NCI-H510A treated with DMSO at 0.1 percent for 48 hours (cell line): ENCODE data around the gene ATAT1.

Experiments
- DNase-seq: peaks from one replicate; lab custom pipeline; 2025; lab: John Stamatoyannopoulos, UW

ATAT1 gene

DNA sequence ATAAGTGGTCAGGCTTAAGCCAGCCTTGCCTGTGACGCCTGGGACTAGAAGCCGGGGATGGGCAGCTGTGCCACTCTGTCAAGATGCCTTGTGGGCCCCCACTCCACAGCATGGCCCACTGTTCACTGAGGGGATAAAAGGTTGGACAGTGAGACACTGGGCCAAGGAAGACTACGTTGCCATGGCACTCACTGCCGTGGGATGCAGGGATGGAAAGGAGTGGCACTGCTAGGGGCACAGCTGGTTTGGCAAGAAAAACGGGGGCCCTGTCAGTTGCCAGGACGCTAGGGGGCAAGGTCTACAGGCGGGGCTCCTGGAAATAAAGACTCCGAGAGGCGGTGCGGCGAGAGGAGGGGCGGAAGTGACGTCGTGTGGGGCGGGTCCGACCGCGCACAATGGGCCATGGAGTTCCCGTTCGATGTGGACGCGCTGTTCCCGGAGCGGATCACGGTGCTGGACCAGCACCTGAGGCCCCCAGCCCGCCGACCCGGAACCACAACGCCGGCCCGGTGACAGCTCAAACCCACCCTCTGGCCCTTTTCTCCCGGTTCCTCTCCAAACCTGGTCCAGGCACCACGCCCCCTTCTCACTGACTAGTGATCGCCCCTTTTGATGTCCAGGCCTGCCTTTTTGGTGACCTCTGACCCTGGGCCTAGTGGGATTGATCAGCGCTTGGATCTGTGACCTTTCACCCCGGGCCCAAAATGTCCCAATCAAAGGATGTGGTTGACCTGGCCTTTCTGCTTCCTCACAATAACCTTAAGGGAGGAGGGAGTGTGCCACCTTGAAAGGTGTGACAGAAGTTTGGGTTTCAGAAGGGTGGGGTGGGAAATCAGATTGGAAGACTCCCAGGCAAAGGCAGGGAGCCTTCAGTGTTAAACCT is at the start of gene ATAT1:
ATAT1 (plus strand) TSS at position 391 of the 883 bp plus-strand sequence.
- DNase-seq, result peak; percentile 78

DNA sequence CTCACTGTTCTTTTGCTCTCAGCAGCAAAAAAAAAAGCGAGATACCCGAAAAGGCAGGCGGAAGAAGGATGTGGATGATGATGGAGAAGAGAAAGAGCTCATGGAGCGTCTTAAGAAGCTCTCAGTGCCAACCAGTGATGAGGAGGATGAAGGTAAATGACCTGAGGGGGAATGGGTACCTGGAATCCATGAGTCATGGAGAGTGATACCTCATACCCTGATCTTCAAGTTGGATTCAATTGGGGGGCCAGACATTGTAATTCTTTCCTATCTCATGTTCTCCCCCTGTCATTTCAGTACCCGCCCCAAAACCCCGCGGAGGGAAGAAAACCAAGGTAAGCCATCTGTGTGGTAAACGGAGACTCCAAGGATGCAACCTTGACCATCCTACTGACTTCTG is 48.6 kb upstream of the ATAT1 start:
- no peak for DNase-seq

DNA sequence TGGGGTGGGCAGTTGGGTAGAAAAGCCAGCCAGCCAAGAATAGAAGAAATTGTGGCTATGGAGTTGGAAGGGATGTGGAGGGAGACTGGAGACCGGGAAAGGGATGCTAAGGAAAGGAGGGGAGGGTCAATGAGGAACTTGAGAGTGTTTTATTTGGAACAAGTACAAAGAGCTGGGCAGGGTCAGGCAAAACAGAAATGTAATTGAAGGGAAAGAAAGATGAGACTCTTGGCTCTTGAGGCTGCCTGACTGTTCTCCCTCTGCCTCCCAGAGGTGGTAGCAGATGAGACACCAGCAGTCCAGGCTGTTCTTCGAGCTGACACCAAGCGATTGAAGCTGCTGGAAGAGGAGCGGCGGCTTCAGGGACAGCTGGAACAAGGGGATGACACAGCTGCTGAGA is 42.8 kb upstream of the ATAT1 start:
- DNase-seq, result no peak

DNA sequence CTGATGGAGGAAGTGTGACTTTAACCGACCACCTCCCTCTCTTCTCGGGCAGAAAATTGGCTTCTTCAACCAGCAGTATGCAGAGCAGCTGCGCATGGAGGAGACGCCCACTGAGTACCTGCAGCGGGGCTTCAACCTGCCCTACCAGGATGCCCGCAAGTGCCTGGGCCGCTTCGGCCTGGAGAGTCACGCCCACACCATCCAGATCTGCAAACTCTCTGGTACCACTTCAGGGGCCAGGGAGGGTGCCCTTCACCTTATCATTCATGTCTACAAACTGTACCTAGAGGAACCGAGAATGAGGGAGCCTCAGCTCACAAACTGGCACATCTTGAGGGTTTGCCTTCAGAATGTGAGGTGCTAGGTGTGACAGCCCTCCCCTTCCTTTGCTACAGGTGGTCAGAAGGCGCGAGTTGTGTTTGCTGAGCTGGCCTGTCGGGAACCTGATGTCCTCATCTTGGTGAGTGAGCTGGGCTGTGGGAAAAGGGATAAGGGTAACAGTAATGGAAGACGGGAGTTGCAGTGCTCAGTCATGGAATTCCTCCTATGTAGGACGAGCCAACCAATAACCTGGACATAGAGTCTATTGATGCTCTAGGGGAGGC is 36.8 kb upstream of the ATAT1 start:
- DNase-seq, result no peak

DNA sequence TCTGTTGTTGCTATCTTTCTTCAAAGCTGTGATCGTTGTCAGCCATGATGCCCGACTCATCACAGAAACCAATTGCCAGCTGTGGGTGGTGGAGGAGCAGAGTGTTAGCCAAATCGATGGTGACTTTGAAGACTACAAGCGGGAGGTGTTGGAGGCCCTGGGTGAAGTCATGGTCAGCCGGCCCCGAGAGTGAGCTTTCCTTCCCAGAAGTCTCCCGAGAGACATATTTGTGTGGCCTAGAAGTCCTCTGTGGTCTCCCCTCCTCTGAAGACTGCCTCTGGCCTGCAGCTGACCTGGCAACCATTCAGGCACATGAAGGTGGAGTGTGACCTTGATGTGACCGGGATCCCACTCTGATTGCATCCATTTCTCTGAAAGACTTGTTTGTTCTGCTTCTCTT is 36.2 kb upstream of the ATAT1 start:
- DNase-seq, result no peak

DNA sequence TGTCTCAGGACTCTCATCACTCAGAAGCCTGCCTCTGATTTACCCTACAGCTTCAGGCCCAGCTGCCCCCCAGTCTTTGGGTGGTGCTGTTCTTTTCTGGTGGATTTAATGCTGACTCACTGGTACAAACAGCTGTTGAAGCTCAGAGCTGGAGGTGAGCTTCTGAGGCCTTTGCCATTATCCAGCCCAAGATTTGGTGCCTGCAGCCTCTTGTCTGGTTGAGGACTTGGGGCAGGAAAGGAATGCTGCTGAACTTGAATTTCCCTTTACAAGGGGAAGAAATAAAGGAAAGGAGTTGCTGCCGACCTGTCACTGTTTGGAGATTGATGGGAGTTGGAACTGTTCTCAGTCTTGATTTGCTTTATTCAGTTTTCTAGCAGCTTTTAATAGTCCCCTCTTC is 35.7 kb upstream of the ATAT1 start:
- no peak for DNase-seq

DNA sequence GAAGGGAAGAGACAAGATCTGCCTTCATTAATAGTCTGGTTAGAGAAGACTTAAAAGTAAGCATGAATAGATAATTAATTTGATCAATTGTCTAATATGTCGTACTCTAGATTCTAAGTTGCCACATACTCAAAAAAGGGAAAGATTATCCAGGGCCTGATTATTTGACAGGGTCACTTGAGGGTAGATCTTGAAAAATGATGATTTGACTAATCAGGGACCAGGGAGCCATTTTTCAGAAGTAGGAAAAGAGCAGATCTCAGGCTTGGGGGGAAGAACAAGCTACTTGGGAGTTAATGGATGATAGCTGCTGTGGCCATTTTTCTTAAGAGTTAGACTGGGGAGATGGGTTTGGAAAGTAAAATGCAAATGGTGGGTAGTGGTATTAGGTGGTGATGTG is 34.4 kb upstream of the ATAT1 start:
- no peak for DNase-seq

DNA sequence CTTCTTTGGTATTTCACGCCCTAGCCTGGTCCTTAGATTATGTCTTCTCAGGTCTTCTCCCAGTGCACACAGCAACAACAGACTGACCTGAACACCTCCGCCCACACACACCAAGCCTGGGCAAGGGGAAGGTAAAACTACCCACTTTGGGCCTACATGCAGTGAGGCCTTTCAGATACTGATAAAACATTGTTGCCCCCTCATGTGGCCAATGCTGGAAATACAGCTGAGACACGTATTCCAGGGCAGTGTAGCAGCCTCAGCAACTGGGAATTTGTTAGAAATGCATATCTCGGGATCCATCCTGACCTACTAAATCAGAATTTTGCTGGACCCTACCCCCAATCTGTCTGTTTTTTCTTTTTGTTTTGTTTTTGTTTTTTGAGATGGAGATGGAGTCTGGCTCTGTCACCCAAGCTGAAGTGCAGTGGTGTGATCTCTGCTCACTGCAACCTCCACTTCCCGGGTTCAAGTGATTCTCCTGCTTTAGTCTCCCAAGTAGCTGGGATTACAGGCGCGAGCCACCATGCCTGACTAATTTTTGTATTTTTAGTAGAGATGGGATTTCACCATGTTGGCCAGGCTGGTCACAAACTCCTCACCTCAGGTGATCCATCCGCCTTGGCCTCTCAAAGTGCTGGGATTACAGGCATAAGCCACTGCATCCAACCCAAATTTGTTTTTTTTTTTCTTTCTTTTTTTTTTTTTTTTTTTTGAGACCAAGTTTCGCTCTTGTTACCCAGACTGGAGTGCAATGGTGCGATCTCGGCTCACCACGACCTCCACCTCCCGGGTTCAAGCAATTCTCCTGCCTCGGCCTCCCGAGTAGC is 29.1 kb upstream of the ATAT1 start:
- DNase-seq, result peak; percentile 74

DNA sequence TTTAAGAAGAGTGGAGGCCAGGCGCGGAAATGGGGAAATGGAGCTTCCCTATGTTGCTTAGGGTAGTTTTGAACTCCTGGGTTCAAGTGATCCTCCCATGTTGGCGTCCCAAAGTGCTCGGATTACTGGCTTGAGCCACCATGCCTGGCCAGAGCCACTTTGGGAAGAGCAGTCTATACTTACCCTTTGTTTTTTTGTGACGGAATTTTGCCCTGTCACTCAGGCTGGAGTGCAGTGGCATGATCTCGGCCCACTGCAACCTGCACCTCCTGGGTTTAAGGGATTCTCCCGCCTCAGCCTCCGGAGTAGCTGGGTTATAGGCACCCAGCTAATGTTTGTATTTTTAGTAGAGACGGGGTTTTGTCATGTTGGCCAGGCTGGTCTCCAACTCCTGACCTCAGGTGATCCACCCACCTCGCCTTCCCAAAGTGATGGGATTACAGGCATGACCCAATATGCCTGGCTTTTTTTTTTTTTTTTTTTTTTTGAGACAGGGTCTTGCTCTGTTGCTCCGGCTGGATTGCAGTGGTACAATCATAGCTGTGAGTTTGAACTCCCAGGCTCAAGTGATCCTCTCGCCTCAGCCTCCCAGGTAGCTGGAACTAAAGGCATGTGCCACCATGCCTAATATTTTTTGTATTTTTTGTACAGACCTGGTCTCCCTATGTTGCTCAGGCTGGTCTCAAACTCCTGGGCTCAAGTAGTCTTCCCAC is 27.6 kb upstream of the ATAT1 start:
- no peak for DNase-seq

DNA sequence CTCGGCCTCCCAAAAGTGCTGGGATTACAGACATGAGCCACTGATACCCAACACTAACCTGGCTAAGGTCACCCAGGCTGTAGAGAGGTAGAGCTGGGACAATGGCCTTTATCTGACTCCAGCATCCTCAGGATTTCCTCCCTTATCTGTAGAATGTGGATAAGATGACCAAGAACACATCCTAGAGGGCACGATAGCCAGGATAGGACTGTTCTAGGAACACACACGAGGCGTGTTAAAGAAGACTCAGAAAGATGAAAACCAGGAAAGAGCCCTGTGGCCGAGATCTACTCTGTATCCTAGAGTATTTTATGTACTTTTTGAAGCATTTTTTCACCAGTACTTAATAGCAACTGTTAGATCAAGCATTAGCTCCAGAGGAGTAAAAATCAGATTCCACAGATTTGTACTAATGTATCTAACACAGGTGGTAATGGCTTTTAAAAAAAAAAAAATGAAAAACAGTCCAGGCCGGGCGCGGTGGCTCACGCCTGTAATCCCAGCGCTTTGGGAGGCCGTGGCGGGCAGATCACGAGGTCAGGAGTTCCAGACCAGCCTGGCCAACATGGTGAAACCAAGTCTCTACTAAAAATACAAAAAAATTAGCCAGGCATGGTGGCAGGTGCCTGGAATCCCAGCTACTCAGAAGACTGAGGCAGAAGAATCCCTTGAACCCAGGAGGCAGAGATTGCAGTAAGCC is 26.9 kb upstream of the ATAT1 start:
- no peak for DNase-seq

DNA sequence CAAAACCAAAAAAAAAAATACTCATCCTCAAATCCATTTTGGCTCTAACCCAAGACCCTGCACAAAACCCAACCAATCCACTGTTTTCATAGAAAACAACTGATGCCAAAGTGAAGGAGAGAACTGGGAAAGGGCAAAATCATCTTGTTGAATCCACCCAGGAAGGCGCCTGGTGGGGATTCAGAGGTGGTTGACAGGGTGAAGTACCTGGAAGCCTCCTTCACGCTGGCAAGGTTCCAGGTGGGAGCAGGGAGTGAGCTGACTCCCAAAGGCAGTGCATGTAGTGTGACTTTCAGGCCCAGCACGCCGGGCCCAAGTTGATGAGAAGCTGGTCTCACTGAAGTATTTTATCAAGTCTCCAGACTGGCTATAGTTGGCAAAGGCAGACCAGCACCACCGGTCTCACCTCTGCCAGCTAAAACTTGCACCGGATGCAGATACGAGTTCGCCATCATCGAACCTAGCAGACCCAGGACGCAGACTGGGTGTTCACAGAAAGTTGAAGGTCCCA is 26.2 kb upstream of the ATAT1 start:
- no peak for DNase-seq

DNA sequence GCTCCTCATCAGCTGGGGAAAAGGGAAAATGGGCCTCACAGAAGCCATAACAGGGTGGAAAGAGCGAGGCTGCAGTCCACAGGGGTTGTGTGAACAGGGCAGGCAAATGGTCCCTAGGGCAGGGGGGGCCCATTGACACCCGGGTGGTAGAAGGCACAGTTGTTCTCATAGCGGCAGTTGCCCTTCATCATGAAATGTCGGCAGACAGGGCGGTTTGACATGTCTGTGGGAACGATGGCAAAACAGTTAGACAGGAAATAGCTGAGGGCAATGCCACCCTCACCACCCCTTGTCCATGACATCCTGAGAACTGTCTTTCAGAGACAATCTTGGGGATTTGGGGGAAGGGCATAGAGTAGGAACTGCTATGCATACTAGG is 25.2 kb upstream of the ATAT1 start:
- DNase-seq, result no peak

DNA sequence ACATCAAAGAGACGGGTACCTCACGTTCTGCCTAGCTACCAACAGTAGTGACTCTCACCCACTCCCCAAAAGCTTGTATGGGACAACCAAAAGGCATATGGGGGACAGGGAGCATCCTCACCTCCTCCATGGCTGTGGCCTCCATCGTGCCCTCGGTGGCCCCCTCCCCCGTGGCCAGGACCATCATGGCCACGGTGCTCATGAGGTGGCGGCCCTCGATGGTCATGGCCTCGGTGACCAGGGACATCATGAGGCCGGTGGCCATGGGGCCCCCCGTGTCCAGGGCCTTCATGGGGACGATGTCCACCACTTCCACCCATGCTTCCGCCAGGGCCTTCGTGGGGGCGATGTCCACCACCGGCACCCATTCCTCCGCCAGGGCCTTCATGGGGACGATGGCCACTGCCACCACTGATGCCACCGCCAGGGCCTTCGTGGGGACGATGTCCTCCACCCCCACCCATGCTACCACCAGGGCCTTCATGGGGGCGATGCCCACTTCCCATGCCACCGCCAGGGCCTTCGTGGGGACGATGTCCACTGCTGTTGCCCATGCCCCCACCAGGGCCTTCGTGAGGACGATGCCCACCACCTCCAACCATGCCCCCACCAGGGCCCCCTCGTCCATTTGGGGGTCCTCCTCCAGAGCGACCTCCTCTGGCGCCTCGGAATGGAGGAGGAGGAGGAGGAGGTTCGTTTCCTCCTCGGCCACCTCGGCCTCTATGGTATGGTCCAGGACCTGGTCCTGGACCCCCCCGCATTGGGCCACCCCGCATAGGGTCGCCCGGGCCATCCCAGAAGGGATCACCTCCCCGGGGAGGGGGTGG is 24.6 kb upstream of the ATAT1 start:
- DNase-seq, result no peak

DNA sequence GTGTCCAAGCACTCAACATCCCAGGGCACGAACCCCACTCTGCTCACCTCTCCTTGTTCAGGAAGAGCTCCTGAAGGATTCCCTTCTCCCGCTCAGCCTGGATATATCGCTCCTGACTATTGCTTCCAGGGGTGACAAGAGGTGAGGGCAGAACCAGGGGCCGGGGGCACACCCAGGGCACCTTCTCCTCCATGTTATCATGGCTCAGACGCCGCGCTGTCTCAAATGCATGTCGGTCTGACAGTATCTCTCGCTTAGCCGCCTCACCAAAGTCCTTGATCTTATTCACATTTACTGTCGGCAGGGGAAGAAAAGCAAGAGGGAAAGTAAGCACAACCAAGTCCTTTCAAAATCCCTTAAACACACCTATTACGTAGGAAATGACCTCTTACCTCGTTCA is 22.7 kb upstream of the ATAT1 start:
- no peak for DNase-seq

DNA sequence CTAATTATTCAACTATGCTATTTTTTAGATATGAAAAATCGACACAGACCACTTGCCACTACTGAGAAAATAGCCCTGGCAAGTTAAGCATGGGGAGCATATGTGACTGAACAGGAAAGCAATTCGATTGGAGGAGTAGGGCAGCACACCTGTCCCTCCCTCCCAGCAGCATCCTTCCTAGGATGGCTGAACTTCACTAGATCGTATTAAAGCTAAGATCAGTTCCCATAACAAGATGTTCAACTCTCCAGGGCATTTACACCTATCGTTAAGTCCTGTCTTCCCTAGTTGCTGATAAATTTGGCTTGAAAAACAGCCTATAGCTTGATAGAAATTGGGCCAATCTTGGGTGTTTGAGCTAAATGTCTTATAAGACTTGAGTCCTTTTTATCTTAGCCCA is 16.6 kb upstream of the ATAT1 start:
- DNase-seq, result no peak

DNA sequence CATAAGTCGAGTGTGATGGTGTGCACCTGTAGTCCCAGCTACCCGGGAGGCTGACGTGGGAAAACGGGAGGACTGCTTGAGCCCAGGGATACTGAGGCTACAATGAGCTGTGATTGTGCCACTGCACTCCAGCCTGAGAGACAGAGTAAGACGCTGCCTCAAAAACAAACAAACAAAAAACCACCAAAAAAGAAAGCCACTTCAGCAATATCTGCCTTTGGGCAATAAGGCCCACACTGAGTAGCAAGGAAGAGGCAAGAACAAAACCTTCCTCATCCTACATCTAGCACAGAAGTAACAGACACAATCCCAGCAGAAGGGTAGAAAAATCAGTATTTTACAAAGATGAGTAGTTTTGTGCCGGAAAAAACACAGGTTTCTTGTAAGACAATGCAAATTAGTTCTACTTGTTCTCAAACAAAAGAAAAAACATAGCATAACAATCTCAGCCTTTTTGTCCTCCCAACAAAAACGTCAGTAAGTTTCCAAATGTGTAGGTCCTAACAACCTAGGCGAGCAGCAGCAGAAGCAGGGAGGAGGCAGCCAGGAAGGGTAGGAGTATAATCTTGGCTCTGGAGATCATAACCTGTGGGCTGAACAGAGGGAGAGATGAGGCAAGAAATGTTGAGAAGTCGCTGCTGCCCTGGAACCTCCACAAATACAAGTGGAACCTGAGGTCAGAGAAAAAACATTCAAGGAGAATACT is 15.4 kb upstream of the ATAT1 start:
- no peak for DNase-seq

DNA sequence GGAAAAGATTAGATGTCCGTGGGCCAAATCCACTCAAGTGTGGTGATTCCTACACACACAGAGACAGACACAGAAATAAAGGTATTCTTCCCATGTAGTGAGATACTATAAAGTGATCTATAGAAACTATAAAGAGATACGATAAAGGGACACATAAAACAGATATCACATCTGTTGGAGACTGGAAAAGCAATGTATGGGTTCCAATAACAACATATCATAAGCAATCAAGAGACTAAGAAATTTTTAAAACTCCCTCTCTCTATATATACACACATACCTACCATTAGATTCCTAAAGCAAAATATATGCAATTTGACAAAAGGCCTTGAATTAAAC is 14.8 kb upstream of the ATAT1 start:
- DNase-seq, result no peak

DNA sequence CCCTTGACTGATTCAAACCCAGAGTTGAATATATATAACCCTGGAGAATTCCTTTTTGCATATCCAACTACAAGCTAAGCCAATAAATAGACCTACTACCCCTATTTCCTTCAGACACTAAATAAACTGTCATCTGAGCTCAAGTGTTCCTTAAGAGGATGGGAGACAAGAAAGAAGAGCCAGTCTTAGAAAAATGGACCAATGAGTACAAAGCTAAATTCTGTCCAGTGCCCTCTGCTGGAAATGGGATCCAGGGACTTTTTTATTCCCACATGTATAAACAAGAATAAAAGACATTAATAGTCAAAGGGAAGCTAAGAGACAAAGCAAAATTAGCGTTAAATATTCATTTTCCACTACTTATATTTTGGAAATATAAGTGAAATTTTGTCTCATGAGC is 14.5 kb upstream of the ATAT1 start:
- peak; percentile 16 for DNase-seq

DNA sequence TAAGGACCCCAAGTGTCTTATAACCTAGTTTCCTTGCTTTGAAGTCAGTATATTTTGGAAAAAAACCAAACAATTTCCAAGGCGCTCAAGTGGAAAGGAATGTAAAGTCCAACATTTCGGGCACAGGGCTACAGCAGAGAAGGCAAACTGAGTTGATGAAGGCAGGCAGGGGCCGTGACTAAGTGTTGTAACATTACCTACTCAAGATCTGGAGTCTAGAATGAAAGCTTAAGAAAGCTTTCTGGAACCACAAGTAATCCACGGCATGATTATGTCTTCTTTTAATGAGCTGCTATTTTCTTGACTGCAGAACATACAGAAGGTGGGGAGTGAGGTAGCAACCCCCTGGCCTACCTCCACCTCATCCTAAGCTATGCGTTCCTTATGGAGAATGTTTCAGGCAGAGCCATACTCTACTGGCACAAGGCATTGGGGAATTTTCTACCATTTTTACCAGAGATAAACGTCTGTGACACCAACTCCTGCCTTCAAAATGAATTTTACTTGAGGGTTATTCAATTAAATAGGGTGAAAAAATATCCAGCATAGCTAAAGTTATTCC is 13.9 kb upstream of the ATAT1 start:
- DNase-seq, result no peak
